ENCODE results near the gene EIF4B.
"Not testable (repeated sequence)": the region's sequence is repeated elsewhere in the genome, so short reads cannot be mapped to it uniquely, and the experiment has no call there.

The EIF4B gene

DNA sequence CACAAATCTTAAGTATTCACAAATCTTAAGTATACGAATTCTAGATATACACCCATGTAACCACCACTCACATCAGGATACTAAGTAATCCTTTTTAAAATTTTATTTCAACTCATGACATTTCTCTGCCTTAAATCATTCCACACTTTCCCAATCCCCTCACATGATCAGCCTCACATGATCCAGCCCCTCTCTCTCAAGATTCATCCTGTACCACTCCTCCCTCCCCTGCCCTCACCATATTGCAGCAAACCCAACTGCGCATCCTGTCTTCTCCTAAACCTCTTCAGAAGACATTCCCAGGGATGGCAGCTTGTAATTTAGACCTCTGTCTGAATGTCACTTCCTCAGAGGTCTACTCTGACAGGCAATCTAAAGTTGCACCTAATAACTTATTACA, 1.7 kb upstream of the EIF4B start:
- Histone ChIP-seq H3K36me3 (ENCODE audit: control insufficient read depth, insufficient read depth, low read length) (peaks cover 3% of the 10 kb centered on the region), H3K9ac (ENCODE audit: low read depth, low read length) (no peak overlapping the region), H3K27me3 (ENCODE audit: control insufficient read depth, insufficient read depth, low read length) (no peaks in the 10 kb centered on the region), H3K9me3 (ENCODE audit: control insufficient read depth, insufficient read depth, low read length) (no peaks in the 10 kb centered on the region), H3K4me3 (ENCODE audit: low read depth, low read length) (peak overlapping the region; percentile 98), H3K4me1 (ENCODE audit: control insufficient read depth, insufficient read depth, low read length) (peaks cover 3% of the 10 kb centered on the region)

DNA sequence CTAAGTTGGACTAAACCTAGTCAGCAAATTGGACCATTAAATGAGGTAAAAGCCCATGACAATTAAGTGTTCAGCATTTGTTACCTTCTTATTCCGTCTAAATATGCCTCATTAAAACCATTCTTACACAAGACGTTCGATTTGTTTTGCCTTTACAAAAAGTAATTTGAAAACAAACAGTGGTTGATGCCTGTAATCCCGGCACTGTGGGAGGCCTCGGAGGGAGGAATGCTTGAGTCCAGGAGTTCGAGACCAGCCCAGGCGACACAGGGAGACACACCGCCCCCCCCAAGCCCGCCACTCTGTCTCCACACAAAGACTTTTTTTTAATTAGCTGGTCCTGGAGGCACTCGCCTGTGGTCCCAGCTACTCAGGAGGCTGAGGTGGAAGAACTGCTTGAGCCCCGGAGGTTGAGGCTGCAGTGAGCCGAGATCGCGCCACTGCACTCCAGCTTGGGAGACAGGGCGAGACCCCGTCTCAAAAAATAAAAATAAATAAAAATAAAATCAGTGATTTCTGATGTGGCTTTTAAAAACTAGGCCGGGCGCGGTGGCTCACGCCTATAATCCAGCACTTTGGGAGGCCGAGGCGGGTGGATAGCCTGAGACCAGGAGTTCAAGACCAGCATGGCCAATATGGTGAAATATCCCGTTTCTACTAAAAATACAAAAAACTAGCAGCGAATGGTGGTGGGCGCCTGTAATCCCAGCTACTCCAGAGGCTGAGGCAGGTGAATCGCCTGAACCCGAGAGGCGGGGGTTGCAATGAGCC, 856 bp upstream of the EIF4B start:
- peaks cover 3% of the 10 kb centered on the region for H3K36me3 ChIP-seq (ENCODE audit: control insufficient read depth, insufficient read depth, low read length)
- H3K27me3 ChIP-seq (ENCODE audit: control insufficient read depth, insufficient read depth, low read length) = no peaks in the 10 kb centered on the region
- peak overlapping the region; percentile 98 for H3K4me3 ChIP-seq (ENCODE audit: low read depth, low read length)
- H3K9me3 ChIP-seq (ENCODE audit: control insufficient read depth, insufficient read depth, low read length) = no peaks in the 10 kb centered on the region
- H3K9ac ChIP-seq (ENCODE audit: low read depth, low read length) = peak overlapping the region; percentile 71
- H3K4me1 ChIP-seq (ENCODE audit: control insufficient read depth, insufficient read depth, low read length) = peaks cover 3% of the 10 kb centered on the region

DNA sequence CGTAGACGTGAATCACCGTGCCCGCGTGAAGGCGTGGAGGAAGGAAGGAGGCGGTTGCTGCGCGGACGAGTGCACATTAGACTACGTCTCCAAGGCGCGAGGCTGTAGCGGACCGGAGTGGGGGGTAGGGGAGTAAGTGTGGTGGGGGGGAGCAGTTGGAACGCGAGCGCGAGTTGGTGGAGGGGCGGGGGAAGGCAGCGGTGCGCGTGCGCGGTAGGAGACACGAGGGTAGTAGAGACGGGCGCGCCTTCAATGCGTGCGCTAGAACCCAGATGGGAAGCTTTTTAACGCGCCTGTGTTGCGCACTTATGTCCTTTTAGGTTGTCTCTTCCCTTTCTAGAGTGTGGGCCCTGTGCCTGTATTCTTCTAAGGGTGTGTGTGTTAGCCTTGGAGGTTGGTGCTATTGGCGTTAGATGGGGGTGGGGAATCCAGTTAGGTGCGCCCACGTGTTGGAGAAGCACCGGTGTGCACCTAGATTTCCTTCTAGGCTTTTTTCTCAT, 604 bp downstream of the EIF4B start:
- no peaks in the 10 kb centered on the region for H3K9me3 ChIP-seq (ENCODE audit: control insufficient read depth, insufficient read depth, low read length)
- peaks cover 3% of the 10 kb centered on the region for H3K36me3 ChIP-seq (ENCODE audit: control insufficient read depth, insufficient read depth, low read length)
- H3K4me3 ChIP-seq (ENCODE audit: low read depth, low read length) = peak overlapping the region; percentile 98
- peaks cover 3% of the 10 kb centered on the region for H3K4me1 ChIP-seq (ENCODE audit: control insufficient read depth, insufficient read depth, low read length)
- peak overlapping the region; percentile 100 for H3K9ac ChIP-seq (ENCODE audit: low read depth, low read length)
- H3K27me3 ChIP-seq (ENCODE audit: control insufficient read depth, insufficient read depth, low read length) = no peaks in the 10 kb centered on the region

DNA sequence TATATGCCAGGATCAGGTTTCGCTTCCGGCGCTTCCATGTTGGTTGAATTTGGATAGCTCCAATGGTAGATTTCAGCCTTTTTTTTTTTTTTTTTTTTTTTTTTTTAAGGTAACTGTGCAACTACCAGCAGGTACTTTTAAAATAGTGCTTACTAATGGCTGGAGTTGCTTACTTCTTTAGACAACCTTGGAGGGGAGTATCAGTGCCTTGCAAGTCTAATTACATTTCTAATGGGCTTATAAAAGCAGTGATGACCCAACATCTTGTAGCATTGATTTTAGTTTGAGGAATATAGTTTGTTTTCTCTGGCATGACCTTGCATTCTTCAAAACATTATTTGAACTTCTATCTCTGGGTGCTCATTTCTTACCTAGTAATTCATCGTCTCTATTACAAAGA, 1.1 kb downstream of the EIF4B start:
- Histone ChIP-seq H3K4me1 (ENCODE audit: control insufficient read depth, insufficient read depth, low read length) (peaks cover 3% of the 10 kb centered on the region), H3K36me3 (ENCODE audit: control insufficient read depth, insufficient read depth, low read length) (peaks cover 3% of the 10 kb centered on the region), H3K9ac (ENCODE audit: low read depth, low read length) (peak overlapping the region; percentile 100), H3K27me3 (ENCODE audit: control insufficient read depth, insufficient read depth, low read length) (no peaks in the 10 kb centered on the region), H3K4me3 (ENCODE audit: low read depth, low read length) (peak overlapping the region; percentile 98), H3K9me3 (ENCODE audit: control insufficient read depth, insufficient read depth, low read length) (no peaks in the 10 kb centered on the region)

DNA sequence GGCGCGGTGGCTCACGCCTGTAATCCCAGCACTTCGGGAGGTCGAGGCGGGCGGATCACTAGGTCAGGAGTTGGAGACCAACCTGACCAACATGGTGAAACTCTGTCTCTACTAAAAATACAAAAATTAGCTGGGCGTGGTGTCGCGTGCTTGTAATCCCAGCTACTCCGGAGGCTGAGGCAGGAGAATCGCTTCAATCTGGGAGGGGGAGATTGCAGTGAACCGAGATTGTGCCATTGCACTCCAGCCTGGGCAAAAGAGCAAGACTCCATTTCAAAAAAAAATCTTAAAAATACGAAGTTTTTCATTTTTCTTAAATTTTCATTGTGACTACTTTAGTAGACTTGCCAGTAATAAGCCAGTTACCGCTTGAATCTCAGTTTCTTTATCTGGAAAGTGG, 2.5 kb downstream of the EIF4B start:
- not testable (repeated sequence) for H3K9me3 ChIP-seq (ENCODE audit: control insufficient read depth, insufficient read depth, low read length); H3K9ac ChIP-seq (ENCODE audit: low read depth, low read length); H3K27me3 ChIP-seq (ENCODE audit: control insufficient read depth, insufficient read depth, low read length); H3K36me3 ChIP-seq (ENCODE audit: control insufficient read depth, insufficient read depth, low read length); H3K4me1 ChIP-seq (ENCODE audit: control insufficient read depth, insufficient read depth, low read length)
- H3K4me3 ChIP-seq (ENCODE audit: low read depth, low read length) = peak overlapping the region; percentile 98

DNA sequence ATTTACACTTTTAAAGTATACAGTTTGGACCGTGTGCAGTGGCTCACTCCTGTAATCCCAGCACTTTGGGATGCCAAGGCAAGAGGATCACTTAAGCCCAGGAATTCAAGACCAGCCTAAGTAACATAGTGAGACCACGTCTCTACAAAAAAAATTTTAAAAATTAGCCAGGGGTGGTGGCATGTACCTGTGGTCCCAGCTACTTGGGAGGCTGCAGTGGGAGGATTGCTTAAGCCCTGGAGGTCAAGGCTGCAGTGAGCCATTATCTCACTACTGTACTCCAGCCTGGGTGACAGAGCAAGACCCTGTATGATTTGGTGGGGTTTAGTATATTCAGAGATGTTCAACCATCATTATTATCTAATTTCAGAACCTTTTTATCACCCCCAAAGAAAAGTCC, 4.7 kb downstream of the EIF4B start:
- no peak overlapping the region for H3K9ac ChIP-seq (ENCODE audit: low read depth, low read length)
- no peak overlapping the region for H3K4me3 ChIP-seq (ENCODE audit: low read depth, low read length)
- no peaks in the 10 kb centered on the region for H3K9me3 ChIP-seq (ENCODE audit: control insufficient read depth, insufficient read depth, low read length)
- H3K27me3 ChIP-seq (ENCODE audit: control insufficient read depth, insufficient read depth, low read length) = no peaks in the 10 kb centered on the region
- H3K4me1 ChIP-seq (ENCODE audit: control insufficient read depth, insufficient read depth, low read length) = peaks cover 3% of the 10 kb centered on the region
- H3K36me3 ChIP-seq (ENCODE audit: control insufficient read depth, insufficient read depth, low read length) = peaks cover 3% of the 10 kb centered on the region

DNA sequence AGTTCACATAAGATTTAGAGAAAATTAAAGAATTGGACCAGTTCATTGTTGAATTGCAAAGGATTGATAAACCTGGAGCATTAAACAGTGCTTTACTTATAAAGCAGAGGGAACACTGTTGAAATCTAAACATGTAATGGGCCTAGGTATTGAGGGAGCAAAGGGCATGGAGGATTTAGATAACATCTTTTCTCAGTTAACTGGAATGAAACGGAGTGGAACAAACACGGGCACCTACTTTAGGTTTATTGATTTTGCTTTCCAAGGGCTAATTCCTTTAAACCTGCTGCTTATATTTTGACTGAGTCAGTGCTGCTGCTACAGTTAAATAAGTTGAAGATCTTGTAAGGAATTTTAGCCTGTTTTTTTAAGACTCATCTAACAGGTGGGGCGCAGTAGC, 5.6 kb downstream of the EIF4B start:
- peaks cover 3% of the 10 kb centered on the region for H3K4me1 ChIP-seq (ENCODE audit: control insufficient read depth, insufficient read depth, low read length)
- H3K27me3 ChIP-seq (ENCODE audit: control insufficient read depth, insufficient read depth, low read length) = no peaks in the 10 kb centered on the region
- H3K9ac ChIP-seq (ENCODE audit: low read depth, low read length) = no peak overlapping the region
- H3K9me3 ChIP-seq (ENCODE audit: control insufficient read depth, insufficient read depth, low read length) = no peaks in the 10 kb centered on the region
- no peak overlapping the region for H3K4me3 ChIP-seq (ENCODE audit: low read depth, low read length)
- H3K36me3 ChIP-seq (ENCODE audit: control insufficient read depth, insufficient read depth, low read length) = no peaks in the 10 kb centered on the region

DNA sequence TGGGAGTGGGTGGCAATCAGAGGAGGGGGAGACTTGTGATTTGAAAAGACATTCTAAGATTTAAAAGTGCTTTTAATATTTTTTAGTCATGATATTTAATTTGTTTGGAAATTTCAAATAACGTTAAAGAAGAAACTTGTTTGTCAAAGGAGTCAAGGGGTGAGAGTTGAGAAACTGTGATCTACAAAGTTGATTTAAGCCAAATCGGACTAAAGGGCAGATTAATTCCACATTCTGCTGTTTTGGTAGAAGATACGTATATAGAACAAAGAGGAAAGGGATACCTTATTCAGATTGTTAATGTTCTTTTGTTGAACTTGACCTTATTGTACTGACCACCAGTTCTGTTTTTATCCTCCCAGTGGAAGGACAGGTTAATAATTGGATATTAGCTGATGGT, 6.7 kb downstream of the EIF4B start:
- Histone ChIP-seq H3K9ac (ENCODE audit: low read depth, low read length) (no peak overlapping the region), H3K4me3 (ENCODE audit: low read depth, low read length) (no peak overlapping the region), H3K36me3 (ENCODE audit: control insufficient read depth, insufficient read depth, low read length) (peaks cover 4% of the 10 kb centered on the region), H3K4me1 (ENCODE audit: control insufficient read depth, insufficient read depth, low read length) (peaks cover 2% of the 10 kb centered on the region), H3K27me3 (ENCODE audit: control insufficient read depth, insufficient read depth, low read length) (no peaks in the 10 kb centered on the region), H3K9me3 (ENCODE audit: control insufficient read depth, insufficient read depth, low read length) (no peaks in the 10 kb centered on the region)

DNA sequence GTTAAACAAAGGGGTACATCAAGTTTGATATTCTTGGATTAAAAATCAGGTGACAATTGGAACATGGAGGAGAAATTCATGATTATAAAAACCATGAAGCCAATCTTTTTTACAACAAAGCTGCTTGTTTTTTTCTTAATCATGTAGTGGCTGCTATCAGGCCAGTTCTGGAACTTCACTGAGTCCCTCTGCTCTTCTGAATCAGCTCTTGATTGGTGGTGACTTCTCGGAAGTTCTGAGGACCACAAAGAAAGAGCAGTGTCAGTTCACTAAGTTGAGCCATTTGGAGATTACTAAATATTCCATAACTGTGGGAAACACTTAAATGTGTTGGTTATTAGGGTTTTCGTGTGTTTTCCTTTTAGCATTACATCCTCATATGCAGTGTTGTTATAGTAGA, 8.5 kb downstream of the EIF4B start:
- Histone ChIP-seq H3K36me3 (ENCODE audit: control insufficient read depth, insufficient read depth, low read length) (peaks cover 13% of the 10 kb centered on the region), H3K4me1 (ENCODE audit: control insufficient read depth, insufficient read depth, low read length) (no peaks in the 10 kb centered on the region), H3K9me3 (ENCODE audit: control insufficient read depth, insufficient read depth, low read length) (no peaks in the 10 kb centered on the region), H3K27me3 (ENCODE audit: control insufficient read depth, insufficient read depth, low read length) (no peaks in the 10 kb centered on the region), H3K9ac (ENCODE audit: low read depth, low read length) (no peak overlapping the region), H3K4me3 (ENCODE audit: low read depth, low read length) (no peak overlapping the region)

DNA sequence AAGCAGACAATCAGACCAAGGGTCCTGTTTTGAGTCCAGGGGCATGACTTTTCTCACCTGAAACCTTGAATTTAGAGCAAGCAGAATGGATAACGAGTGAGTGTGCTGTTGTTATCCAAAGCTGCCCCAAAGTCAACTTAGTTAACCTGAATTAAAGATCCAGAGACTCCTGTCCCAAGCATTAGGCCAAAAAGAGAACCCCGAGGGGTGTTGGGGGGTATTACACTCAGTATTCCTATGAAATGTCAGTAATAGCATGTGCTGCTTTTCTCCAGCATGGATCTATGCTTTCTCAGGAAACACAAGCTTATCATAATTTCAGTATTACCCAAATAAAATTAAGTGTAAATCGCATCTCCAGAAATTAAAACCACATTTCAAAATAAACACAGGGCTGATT, 19.0 kb downstream of the EIF4B start:
- Histone ChIP-seq H3K36me3 (ENCODE audit: control insufficient read depth, insufficient read depth, low read length) (peaks cover 46% of the 10 kb centered on the region), H3K9me3 (ENCODE audit: control insufficient read depth, insufficient read depth, low read length) (no peaks in the 10 kb centered on the region), H3K27me3 (ENCODE audit: control insufficient read depth, insufficient read depth, low read length) (no peaks in the 10 kb centered on the region), H3K4me3 (ENCODE audit: low read depth, low read length) (no peak overlapping the region), H3K9ac (ENCODE audit: low read depth, low read length) (no peak overlapping the region), H3K4me1 (ENCODE audit: control insufficient read depth, insufficient read depth, low read length) (no peaks in the 10 kb centered on the region)

DNA sequence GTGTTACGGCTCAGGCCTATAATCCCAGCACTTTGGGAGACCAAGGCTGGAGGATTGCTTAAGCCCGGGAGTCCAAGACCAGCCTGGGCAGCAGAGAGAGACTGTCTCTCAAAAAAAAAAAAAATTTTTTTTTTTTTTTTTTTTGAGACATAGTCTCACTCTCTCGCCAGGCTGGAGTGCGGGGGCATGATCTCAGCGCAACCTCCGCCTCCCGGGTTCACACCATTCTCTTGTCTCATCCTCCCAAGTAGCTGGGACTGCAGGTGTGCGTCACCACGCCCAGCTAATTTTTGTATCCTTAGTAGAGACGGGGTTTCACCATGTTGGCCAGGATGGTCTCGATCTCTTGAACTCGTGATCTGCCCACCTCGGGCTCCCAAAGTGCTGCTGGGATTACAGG, 20.8 kb downstream of the EIF4B start:
- peaks cover 46% of the 10 kb centered on the region for H3K36me3 ChIP-seq (ENCODE audit: control insufficient read depth, insufficient read depth, low read length)
- not testable (repeated sequence) for H3K4me1 ChIP-seq (ENCODE audit: control insufficient read depth, insufficient read depth, low read length); H3K4me3 ChIP-seq (ENCODE audit: low read depth, low read length); H3K9ac ChIP-seq (ENCODE audit: low read depth, low read length); H3K27me3 ChIP-seq (ENCODE audit: control insufficient read depth, insufficient read depth, low read length); H3K9me3 ChIP-seq (ENCODE audit: control insufficient read depth, insufficient read depth, low read length)

DNA sequence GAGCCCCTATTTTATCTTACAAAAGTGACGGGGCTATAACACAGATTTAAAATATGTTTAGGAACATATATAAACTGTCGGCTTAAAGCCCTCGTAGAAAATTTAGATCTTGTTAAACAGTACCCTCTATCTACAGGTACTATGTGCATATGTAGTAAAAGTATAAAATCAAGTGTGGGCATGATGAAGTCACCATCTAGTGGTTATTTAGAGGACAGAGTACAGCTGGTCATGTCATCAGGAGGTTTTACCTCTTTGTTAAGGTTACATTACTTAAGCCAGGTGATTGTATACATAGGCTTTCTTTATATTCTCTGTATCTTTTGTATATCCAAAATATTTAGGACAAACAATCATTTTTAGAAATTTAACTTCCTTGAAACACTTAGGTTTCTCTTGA, 25.4 kb downstream of the EIF4B start:
- H3K9ac ChIP-seq (ENCODE audit: low read depth, low read length) = no peak overlapping the region
- peaks cover 41% of the 10 kb centered on the region for H3K36me3 ChIP-seq (ENCODE audit: control insufficient read depth, insufficient read depth, low read length)
- H3K27me3 ChIP-seq (ENCODE audit: control insufficient read depth, insufficient read depth, low read length) = no peaks in the 10 kb centered on the region
- no peak overlapping the region for H3K4me3 ChIP-seq (ENCODE audit: low read depth, low read length)
- no peaks in the 10 kb centered on the region for H3K9me3 ChIP-seq (ENCODE audit: control insufficient read depth, insufficient read depth, low read length)
- no peaks in the 10 kb centered on the region for H3K4me1 ChIP-seq (ENCODE audit: control insufficient read depth, insufficient read depth, low read length)

All from iPS-15b (cell line).